DOHH2 (cell line): Measurements from ENCODE around the gene KATNIP.

Experiments
- H3F3A ChIP-seq: fragments of 200-600 bp; sonication (generic), shearing (Covaris generic); 2 replicates; pipeline ENCODE4 v1.6.0; 2016; ENCODE audit warnings: antibody characterized with exemption, mild to moderate bottlenecking; ENCODE audit not compliant: control insufficient read depth, insufficient read depth
- H3K27ac ChIP-seq: fragments of 200-600 bp; sonication (generic); 2 replicates; pipeline ENCODE4 v1.5.1; 2014; ENCODE audit warnings: low read depth, mild to moderate bottlenecking, low read length, moderate library complexity
- H3K27me3 ChIP-seq: fragments of 200-600 bp; sonication (generic); 2 replicates; pipeline ENCODE4 v1.6.1; 2014; ENCODE audit warnings: mild to moderate bottlenecking, low read length, mixed read lengths; ENCODE audit not compliant: control insufficient read depth
- H3K36me3 ChIP-seq: fragments of 200-600 bp; sonication (generic); 2 replicates; pipeline ENCODE4 v1.6.1; 2014; ENCODE audit warnings: mild to moderate bottlenecking, low read length, moderate library complexity, mixed read lengths; ENCODE audit not compliant: control insufficient read depth
- H3K4me1 ChIP-seq: fragments of 200-600 bp; sonication (generic); 2 replicates; pipeline ENCODE4 v1.6.1; 2014; ENCODE audit warnings: mild to moderate bottlenecking, low read length, mixed read lengths; ENCODE audit not compliant: control insufficient read depth
- H3K4me2 ChIP-seq: fragments of 200-600 bp; sonication (generic); 2 replicates; pipeline ENCODE4 v1.6.0; 2014; ENCODE audit warnings: mild to moderate bottlenecking, low read length, moderate library complexity
- H3K4me3 ChIP-seq: fragments of 200-600 bp; sonication (generic); 2 replicates; pipeline ENCODE4 v1.5.1; 2014; ENCODE audit warnings: mild to moderate bottlenecking, low read length, mixed read lengths
- H3K79me2 ChIP-seq: fragments of 200-600 bp; sonication (generic); 2 replicates; pipeline ENCODE4 v1.6.1; 2014; ENCODE audit warnings: mild to moderate bottlenecking, low read length, mixed read lengths; ENCODE audit not compliant: control insufficient read depth
- H3K9me2 ChIP-seq: fragments of 200-600 bp; sonication (generic); replicated peaks from 2 replicates; pipeline ENCODE4 v1.6.1; 2014; ENCODE audit warnings: mild to moderate bottlenecking, low read length, mixed read lengths; ENCODE audit not compliant: control insufficient read depth
- H3K9me3 ChIP-seq: fragments of 200-600 bp; sonication (generic); 2 replicates; pipeline ENCODE4 v1.6.1; 2014; ENCODE audit warnings: antibody characterized with exemption, low read length, mixed read lengths; ENCODE audit not compliant: control insufficient read depth, insufficient read depth
- H4K20me1 ChIP-seq: fragments of 200-600 bp; sonication (generic); 2 replicates; pipeline ENCODE4 v1.6.0; 2014; ENCODE audit warnings: low read depth, mild to moderate bottlenecking, antibody characterized with exemption, low read length, moderate library complexity; ENCODE audit not compliant: control insufficient read depth, insufficient read depth
- CTCF ChIP-seq: fragments of 200-600 bp; sonication (generic); IDR thresholded peaks from one replicate; pipeline ENCODE4 v1.5.1; 2014; ENCODE audit warnings: antibody characterized with exemption, mild to moderate bottlenecking, low read depth, low read length; ENCODE audit not compliant: poor library complexity, severe bottlenecking
- EZH2phosphoT487 ChIP-seq: fragments of 200-600 bp; sonication (generic); IDR thresholded peaks from 2 replicates; pipeline ENCODE4 v1.6.1; 2017; ENCODE audit warnings: borderline replicate concordance, mild to moderate bottlenecking, antibody characterized with exemption, low read length, moderate library complexity, mixed read lengths

The KATNIP gene

DNA sequence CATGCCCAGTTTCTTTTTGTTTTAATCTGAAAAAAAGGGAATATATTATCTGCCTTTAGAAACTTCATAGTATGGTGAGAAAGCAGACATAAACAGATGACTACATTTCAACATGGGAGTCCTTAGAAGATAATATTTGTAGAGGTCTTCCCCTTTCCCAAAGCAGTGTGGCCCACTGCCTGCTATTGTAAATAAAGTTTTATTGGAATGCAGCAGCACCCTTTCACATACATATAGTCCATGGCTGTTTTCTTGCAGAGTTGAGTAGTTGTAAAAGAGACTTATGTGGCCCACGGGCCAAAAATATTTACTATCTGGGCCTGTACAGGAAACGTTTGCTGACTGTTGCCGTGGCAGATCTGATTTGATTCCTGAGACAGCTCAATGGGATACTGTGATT is 8.5 kb downstream of the KATNIP start:
- Histone ChIP-seq H4K20me1 (no peaks in the 10 kb centered on the region), H3F3A (no peaks in the 10 kb centered on the region), H3K9me3 (no peaks in the 10 kb centered on the region), H3K27me3 (no peaks in the 10 kb centered on the region), H3K9me2 (no peaks in the 10 kb centered on the region), H3K4me1 (no peaks in the 10 kb centered on the region), H3K4me3 (no peak overlapping the region), H3K79me2 (no peaks in the 10 kb centered on the region), H3K36me3 (no peaks in the 10 kb centered on the region), H3K4me2 (no peak overlapping the region), H3K27ac (no peak overlapping the region)
- no peak for TF ChIP-seq CTCF
- TF ChIP-seq EZH2phosphoT487 = no peak

DNA sequence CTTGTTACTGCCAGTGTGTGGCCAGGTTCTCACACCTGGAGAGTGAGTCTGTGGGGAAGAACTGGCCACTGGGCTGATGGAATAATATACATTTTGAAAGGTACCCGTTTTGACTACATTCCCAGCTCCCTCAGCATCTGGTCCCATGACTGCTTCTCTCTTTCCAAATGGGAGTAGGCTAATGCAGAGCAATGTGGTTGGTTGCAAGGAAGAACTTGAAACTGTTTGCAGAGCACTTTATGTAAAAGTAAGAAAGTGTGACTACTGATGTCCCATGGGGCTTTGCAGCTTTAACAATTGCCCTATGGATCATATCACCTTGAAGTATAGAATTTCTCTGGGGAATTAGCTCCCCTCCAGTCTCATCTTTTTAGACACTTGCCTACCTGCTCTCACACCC is 9.0 kb downstream of the KATNIP start:
- no peaks in the 10 kb centered on the region for H3K27me3 ChIP-seq
- no peaks in the 10 kb centered on the region for H3K4me1 ChIP-seq
- no peaks in the 10 kb centered on the region for H3K36me3 ChIP-seq
- H3K9me2 ChIP-seq = no peaks in the 10 kb centered on the region
- no peak overlapping the region for H3K4me3 ChIP-seq
- no peaks in the 10 kb centered on the region for H3K9me3 ChIP-seq
- no peaks in the 10 kb centered on the region for H3F3A ChIP-seq
- H3K27ac ChIP-seq = no peak overlapping the region
- H3K79me2 ChIP-seq = no peaks in the 10 kb centered on the region
- TF ChIP-seq CTCF = no peak
- no peak for TF ChIP-seq EZH2phosphoT487
- no peak overlapping the region for H3K4me2 ChIP-seq
- H4K20me1 ChIP-seq = no peaks in the 10 kb centered on the region

DNA sequence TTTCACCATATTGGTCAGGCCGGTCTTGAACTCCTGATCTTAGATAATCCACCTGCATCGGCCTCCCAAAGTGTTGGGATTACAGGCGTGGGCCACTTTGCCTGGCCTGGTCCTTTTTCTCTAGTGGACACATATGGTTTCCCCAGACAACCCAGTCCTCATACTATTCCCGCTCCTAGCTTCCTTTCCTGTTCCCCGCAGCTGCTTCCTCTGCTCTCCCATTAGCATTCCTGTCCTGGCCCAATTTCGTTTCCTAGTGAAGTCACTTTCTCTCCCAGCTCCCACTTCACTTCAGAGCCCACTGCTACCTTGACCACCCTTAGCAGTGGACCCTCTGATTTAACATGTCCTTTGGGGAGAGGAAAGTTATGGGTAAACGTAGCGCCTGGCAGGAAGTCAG is 11.3 kb downstream of the KATNIP start:
- no peak overlapping the region for H3K27ac ChIP-seq
- no peak for TF ChIP-seq EZH2phosphoT487
- no peaks in the 10 kb centered on the region for H4K20me1 ChIP-seq
- no peaks in the 10 kb centered on the region for H3K27me3 ChIP-seq
- no peaks in the 10 kb centered on the region for H3F3A ChIP-seq
- no peaks in the 10 kb centered on the region for H3K9me2 ChIP-seq
- H3K79me2 ChIP-seq = no peaks in the 10 kb centered on the region
- peaks cover under 1% of the 10 kb centered on the region; the same call in 1 of the 2 replicates for H3K4me1 ChIP-seq
- H3K4me2 ChIP-seq = no peak overlapping the region
- no peaks in the 10 kb centered on the region for H3K36me3 ChIP-seq
- H3K9me3 ChIP-seq = no peaks in the 10 kb centered on the region
- no peak overlapping the region for H3K4me3 ChIP-seq

- H3K27ac ChIP-seq = no peak overlapping the region
- no peaks in the 10 kb centered on the region for H3K79me2 ChIP-seq
- no peaks in the 10 kb centered on the region for H3K9me3 ChIP-seq
- H3K4me3 ChIP-seq = no peak overlapping the region
- H3K4me2 ChIP-seq = no peak overlapping the region
- H3K4me1 ChIP-seq = peaks cover 4% of the 10 kb centered on the region; the same call in 1 of the 2 replicates
- H3K36me3 ChIP-seq = no peaks in the 10 kb centered on the region
- no peaks in the 10 kb centered on the region for H3K27me3 ChIP-seq
- TF ChIP-seq EZH2phosphoT487 (no peak), CTCF (no peak)
- no peaks in the 10 kb centered on the region for H4K20me1 ChIP-seq
- no peaks in the 10 kb centered on the region for H3F3A ChIP-seq
- no peaks in the 10 kb centered on the region for H3K9me2 ChIP-seq
These were observed 14.3 kb downstream of the KATNIP start for GRCh38 chr16:27564224-27564623.
